HG03432 (cell line): Measurements from ENCODE around the gene ZNF556.

Source experiments
- ATAC-seq: cut with Tn5 transposase; IDR thresholded peaks from one replicate; pipeline ENCODE4 v1.9.1; 2021; ENCODE audit warnings: mild to moderate bottlenecking, moderate library complexity; ENCODE audit not compliant: unreplicated experiment

ZNF556 gene

DNA sequence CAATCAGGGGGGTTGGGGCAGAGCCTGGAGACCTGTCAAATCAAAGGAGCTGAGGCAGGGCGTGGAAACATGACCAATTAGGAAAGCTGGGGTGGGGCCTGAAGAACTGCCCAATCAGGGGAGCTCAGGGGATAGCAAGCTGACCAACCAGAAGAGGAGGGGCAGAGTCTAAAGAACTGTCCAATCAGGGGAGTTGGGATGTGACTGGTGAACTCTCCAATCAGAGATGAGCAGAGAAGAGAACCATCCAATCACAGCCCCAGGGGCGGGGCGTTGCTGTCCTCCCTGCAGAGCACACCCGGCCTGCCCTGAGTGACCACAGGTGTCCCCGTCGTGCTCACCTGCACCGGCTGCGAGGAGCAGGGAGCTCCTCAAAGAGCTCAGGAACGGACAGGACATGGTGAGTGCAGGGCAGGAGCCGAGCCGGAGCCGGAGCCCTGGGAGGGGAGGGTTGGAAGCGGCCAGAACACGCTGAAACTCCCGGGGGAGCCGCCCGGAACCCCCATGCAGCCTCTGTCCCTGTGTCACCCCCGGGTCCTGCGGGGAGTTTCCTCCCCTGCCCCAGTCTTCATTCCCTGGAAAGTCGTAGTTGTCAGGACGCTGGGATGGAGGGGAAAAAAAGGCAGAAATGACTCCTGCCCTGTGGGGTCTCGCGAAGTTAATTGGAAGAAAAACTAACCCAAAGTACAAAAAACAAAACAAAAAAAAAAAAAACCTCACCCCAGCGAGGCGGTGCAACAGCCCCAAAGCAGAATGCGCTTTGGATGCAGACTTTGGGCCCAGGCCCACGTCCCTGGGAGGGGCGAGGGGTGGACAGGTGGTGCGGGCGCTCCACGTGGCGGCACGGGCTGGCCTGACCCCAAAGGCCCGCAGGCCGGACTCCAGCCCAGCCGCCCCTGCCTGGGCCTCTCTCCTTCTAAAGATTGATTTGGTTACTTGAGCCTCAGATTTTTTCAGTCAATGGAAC is at the start of gene ZNF556:
Gene ZNF556, plus strand, starts transcription at position 311 of the 967 bp plus-strand sequence. Its CDS starts 87 bp downstream, at position 398.
- ATAC-seq = no peak

DNA sequence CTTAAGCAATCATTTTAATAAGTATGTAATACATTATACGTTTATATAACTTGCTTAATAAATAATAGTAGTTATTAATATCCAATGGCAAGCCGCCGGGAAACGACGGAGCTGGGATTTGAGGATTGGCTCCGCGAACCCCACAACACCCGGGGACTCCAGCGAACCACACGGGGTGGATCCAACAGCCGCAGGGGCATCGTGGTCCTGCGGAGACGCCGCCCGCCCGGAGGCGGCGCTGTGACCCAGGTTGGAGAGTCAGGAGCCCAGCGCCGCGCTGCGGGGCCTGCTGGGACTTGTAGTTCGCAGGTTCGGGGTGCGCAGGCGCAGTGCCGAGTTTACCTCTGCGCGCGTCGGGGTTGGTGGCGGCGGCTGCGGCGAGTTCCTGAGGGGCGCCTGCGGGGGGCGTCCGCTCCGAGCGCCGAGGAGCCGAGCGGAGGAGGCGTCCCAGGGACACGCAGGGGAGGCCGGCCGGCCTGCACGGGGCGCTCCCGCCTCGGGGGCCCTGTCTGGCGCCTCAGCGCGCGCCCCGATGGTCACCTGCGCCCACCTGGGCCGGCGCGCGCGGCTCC is 47.5 kb upstream of the ZNF556 start, which contains the start of gene ZNF554:
Gene ZNF554, plus strand, starts transcription at position 329 of the 572 bp plus-strand sequence. Its CDS starts 204 bp downstream, at position 533.
- peak; percentile 88 for ATAC-seq

DNA sequence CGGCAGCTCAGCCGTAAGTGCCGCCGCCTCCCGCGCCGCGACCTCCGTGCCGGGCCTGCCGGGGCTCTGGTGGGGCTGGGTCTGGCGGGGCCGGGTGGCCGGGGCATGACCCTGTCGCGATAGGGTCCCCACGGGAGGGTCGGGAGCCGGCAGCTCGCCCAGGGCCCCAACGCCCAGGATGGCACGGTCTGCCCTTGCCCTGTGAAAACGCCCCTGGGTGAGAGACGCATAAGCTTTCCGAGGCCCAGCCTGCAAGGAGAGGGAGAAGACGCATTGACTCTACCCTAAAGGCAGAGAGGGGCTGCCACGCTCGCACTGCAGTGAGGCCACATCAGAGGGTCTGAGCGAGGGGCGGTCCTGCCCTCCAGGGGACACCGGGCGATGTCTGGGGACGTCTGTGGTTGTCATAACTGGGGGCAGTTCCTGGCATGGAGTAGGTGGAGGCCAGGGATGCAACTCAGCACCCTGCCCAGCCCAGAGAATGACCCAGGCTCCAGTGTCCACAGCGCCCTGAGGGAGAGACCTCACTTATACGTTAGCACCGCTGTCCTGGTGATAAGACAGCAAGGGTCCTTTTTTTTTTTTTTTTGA is 46.9 kb upstream of the ZNF556 start:
- peak; percentile 27 for ATAC-seq

DNA sequence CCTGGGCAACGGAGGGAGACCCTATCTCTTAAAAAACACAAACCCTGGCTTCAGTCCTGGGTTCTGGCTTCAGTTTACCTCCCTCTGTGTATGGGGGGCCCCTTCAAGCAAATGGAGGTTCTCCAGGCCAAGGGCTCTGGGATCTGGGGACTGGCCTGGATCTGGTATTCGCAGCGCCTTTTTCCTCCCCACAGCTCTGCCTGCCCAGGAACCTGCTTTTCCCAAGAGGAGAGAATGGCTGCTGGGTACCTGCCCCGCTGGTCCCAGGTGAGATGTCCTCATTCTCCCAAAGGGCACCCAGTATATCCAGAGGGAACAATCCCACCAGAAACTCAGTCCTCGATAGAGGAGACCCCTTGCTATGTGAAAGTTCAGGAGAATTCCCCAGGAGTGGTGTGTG is 44.3 kb upstream of the ZNF556 start:
- ATAC-seq = no peak

DNA sequence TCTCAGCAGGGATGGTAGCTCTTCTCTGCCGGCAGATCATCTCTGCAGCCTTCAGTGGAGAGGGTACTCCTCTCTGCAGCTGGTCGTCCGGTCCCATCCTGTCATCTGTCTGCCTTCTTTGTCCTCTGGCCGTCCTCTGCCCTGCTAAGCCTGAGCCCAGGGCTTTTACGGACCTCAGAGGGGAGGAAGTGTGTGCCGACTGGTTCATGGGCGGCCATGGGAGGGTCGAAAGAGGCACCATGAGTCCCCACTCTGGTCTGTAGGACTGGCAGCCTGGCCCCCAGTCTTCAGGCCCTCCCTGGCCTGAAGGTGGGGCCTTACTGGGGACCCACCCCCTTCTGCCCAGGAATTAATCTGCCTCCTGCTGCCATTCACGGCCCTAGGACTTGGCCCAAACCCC is 43.5 kb upstream of the ZNF556 start:
- ATAC-seq = no peak

DNA sequence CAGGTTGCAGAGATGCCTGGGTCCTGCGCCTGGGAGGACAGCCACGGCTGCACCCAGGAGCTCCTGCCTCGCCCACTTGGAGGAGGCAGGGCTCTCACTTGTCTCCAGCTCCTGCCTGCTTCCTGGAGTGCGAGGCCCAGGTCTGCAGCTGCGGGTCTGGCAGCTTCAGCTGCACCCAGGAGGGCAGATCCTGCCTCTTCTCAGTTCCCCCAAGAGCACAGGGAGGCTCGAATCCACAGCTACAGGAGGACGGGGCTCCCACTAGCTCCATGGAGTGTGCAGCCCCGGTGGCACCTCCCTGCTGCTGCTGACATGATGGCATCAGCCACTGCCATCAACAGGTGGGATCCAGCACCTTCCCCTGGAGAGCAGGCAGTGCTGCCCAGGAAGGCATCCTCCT is 43.0 kb upstream of the ZNF556 start:
- ATAC-seq = no peak

DNA sequence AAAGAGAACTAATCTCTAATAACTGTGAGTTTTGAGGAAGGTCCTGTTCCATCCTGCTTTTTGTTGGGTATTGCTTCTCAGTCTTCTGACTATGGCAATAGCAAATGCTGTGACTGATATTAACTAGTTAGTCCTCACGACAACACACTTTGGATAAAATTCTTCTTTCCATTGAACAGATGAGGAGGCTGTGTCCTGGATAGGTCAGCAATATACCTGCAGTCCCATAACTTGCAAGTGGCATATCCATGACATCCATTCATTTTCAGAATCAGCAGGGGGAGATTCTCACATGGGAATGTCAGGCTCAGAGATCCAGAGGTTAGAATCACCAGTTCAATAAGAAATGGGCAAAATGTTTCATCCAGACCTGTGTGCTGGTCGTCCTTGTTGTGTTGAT is 40.1 kb upstream of the ZNF556 start:
- no peak for ATAC-seq

DNA sequence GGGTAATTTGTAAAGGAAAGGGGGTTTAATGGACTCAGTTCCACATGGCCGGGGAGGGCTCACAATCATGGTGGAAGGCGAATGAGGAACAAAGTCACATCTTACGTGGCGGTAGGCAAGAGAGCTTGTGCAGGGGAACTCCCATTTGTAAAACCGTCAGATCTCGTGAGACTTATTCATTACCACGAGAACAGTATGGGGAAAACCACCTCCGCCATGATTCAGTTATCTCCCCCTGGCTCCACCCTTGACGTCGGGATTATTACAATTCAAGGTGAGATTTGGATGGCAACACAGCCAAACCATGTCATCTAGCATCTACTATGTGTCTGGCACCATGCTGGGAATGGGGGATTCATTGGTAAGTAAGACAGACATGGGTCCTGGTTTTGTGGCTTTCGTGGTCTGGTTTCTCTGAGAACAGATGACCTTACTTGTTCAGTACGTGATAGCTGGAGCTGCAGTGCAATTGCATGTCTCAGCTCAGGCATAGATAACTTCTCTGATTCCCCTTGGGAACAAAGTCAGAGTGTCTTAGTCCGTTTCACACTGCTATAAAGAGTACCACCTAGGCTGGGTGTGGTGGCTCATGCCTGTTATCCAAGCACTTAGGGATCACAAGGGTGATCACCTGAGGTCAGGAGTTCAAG is 39.2 kb upstream of the ZNF556 start:
- ATAC-seq = no peak

DNA sequence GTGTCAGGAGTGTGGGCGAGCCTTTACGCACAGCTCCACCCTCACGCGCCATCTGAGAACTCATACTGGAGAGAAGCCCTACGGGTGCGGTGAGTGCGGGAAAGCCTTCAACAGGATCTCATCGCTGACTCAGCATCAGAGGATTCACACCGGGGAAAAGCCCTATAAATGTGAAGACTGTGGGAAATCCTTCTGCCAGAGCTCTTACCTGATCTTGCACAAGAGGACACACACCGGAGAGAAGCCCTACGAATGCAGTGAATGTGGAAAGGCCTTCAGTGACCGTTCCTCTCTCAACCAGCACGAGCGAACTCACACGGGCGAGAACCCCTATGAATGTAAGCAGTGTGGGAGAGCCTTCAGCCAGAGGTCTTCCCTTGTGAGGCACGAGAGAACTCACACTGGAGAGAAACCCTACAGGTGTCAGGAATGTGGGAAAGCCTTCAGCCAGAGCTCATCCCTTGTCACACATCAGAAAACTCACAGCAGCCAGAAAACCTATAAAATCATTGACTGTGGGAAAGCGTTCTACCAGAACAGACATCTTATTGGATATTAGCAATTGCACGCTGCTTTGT is 32.8 kb upstream of the ZNF556 start:
- ATAC-seq = no peak

DNA sequence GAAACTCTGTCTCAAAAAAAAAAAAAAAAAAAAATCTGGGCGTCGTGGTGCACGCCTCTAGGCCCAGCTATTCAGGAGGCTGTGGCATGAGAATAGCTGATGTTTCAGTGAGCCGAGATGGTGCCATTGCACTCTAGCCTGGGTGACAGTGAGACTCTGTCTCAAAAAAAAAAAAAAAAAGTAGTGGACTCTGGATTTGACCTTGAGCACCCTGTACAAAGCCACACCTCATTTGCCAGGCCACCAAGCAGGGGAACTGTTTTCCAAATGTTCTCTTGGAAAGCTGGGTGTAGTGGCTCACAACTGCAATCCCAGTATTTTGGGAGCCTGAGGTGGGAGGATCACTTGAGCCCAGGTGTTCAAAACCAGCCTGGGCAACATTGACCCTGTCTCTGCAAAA is 29.7 kb upstream of the ZNF556 start:
- ATAC-seq = no peak

DNA sequence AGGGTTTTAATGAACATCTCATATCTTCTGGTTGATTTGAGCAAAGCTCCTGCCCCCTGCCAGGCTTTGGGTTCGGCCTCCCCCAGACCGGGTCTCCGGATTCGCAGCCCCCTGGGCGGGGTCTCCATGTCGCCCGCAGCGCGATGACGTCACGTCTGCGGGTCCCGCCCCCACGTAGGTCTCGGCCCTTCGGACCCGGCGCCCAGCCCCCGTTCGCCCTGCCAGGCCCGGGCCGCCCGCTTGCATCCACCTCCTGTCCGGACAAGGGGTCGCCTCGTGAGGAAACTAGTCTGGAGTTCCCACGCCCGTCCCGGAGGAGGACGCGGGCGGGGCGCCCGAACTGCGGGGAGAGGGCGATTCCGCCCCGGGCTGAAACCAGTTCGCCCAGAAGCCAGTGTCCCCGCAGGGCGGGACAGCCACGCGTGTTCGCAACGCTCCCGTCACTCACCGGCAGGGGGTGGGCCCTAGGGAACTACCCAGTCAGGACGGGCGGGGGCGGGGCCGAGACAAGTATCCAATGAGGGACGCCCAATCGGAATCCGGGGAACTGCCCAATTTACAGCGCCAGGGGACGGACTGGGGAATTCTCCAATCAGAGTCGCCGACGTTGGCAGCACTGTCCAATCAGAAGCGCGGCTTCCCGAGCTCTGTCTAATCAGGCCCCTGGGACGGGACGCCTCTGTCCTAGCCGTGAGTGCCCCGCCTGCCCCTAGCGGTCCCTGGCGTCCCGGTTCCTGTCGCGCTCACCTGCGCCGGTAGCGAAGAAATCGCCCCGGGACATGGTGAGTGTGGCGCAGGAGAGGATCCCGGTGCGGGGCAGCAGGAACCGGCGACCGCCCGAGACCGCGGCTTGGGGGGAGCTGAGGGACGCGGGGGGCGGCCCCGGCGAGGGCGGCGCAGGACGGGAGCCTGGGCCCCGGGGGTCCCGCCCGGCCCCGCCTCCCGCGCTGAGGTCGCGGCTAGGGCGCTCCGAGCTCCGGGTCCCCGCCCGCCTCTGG is 26.0 kb upstream of the ZNF556 start, which contains the start of gene ZNF555:
Gene ZNF555, plus strand, starts transcription at position 682 of the 998 bp plus-strand sequence. Its CDS starts 98 bp downstream, at position 780.
- ATAC-seq = peak; percentile 93

DNA sequence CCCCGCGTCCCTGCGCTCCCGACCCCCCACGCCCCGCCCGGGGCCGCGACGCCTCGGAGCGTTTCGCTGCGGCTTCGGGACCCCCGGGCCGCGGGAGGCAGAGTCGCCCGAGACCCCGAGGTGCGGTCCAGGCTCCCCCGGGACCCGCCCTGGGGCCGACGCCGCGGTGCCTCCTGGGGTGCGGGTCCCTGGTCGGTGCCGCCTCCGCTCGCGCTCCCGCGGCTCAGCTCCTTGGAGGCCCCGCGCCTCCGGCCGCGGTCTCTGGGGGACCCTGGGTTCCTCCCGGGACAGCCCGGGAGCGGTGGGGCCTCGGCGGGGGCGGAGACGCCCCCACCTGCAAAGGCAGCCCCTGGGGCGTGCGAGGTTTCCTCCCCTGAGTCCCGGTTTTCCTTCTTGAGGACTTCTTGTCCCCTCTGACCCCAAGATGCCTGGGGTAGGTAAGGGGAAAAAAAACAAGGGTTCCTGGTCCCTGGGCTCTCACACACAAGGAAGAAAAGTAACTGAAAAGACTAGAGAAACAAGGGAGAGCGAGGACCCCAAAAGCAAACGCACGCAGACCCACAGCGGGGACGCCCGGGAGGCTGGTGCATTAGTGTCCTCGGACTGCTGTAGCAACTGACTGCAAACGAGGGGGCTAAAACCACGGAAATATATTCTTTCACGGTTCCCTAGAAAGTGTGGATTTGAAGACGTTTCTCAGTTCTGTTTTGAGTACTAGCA is 25.1 kb upstream of the ZNF556 start:
- ATAC-seq = no peak

DNA sequence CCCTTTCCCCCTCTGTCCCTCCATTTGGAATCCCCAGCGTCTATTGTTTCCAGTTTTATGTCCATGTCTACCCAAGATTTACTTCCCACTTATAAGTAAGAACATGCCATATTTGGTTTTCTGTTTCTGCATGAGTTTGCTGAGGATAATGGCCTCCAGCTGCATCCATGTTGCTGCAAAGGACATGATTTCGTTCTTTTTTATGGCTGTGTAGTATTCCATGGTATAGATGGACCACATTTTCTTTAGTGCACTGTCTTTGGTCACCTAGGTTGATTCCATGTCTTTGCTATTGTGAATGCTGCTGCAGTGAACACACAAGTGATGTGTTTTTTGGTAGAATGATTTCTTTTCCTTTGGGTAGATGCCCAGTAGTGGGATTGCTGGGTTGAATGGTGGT is 22.0 kb upstream of the ZNF556 start:
- no peak for ATAC-seq

DNA sequence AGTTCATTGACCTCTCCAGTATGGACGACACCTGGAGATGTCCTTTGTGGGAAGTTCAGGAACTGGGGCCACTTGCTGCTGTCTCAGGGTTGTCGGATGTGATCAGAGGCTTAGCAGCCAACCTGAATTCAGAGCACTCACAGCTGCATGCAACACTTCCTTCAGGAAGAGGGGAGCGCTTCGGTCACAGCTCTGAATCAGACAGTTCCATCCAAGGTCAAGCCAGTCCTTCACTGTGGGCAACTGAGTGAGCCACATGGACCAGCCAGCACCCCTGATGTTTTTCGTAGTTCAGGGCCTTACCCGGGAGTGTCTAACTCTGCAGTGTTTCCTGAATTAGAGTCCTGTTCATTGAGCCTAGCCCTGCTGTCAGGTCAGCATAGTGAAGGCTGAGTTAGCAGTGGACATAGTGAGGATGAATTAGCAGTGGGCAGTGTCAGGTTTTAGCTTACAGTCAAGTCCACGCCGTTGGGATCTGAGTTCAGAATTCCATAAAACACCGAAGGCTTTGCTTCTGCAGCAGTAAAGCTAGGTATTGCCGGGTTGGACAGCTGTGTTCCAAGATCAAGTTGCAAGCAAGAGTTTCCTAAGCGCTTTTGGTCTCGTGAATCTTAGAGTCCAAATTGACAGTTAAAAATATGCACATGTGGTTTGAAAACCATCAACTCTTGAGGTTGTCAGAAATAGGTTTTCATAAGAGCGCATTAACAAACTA is 20.8 kb upstream of the ZNF556 start:
- no peak for ATAC-seq

DNA sequence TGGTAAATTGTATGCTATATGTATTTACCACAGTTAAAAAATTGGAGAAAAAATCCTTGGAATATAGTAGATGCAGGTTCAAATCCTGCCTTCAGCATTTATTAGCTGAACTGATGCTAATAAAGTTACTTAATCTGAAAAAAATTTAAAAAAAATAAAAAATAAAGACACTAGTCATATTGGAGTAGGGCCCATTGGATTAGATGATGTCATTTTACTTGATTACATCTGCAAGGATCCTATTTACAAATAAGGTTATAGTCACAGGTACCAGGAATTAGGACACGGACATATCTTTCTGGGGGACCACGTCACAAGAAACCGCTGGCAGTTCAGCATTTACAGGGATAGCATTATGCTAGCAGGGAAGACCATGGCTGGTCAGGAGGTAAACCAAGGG is 19.6 kb upstream of the ZNF556 start:
- no peak for ATAC-seq

DNA sequence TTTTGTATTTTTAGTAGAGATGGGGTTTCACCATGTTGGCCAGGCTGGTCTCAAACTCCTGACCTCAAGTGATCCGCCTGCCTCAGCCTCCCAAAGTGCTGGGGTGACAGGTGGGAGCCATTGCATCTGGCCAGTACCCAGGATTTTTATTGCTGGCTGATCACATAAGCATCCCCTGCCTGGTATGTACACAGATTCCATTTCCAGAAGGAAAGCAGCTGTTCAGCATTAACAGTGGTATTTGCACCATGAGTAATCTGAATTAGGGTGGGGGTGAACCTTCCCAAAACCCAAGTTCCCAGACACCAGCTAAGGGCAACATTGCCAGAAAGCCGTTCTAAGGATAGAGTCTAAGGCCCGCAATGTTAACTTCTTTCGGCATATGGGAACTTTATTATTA is 18.5 kb upstream of the ZNF556 start:
- no peak for ATAC-seq

DNA sequence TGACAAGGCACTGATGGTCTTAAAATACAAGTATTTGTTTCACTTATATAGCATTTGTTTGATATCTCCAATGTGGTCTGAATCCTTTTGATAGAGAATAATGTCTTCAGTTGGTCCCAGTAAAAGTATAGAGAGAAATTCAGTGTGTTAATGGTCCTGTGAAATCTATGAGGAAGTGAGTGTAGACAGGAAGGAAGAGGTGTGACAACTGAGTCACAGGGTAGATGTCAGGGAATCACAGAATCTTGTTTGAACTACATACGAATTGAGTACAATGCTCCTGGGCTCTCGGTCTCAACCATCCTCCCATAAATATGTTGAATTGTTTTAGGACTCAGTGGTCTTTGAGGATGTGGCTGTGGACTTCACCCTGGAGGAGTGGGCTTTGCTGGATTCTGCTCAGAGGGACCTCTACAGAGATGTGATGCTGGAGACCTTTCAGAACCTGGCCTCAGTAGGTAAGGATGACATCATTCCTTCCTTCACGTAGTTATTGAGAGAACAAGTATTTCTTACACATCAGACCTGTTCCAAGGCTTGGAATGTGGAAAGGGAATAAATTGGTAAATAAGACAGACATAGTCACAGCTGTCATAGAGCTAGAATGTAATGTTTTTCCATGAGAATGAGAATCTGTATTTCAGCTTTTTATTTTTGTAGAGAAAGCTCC is 16.7 kb upstream of the ZNF556 start:
- ATAC-seq = no peak

DNA sequence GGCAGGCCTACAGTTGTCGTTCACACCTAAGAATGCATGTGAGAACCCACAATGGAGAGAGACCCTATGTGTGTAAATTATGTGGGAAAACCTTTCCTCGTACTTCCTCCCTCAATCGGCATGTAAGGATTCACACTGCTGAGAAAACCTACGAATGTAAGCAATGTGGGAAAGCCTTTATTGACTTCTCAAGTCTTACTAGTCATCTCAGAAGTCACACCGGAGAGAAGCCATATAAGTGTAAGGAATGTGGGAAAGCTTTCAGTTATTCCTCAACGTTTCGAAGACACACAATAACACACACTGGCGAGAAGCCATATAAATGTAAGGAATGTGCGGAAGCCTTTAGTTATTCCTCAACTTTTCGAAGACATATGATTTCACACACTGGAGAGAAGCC is 14.5 kb upstream of the ZNF556 start:
- no peak for ATAC-seq
